HepG2 (cell line): ENCODE measurements around the gene CEP128. TPM values are rescaled to one million over a fixed set of nuclear protein-coding genes. Genes with fewer than 3 reads are reported as not detected.

Source experiments
- ATAC-seq: fragments of 200-7000 bp; cut with Tn5 transposase; 3 replicates; pipeline ENCODE4 v1.9.1; 2020; ENCODE audit warnings: mild to moderate bottlenecking, moderate library complexity
- BruUV-seq: library from RNA; stranded (reverse); fragments of 400-500 nt; replicated peaks from 2 replicates; lab custom pipeline; 2021; lab: Mats Ljungman, UMichigan
- CTCF ChIA-PET: fragments of 300-600 bp; formaldehyde crosslinking; extraction: SDS; loops from one replicate; lab custom pipeline; 2021; ENCODE audit warnings: low total read pairs, inconsistent platforms, low intra/inter-chr PET ratio; lab: Yijun Ruan, JAX
- POLR2A ChIA-PET: fragments of 350-600 bp; sonication (Branson Sonifier 250); formaldehyde crosslinking; loops from one replicate; lab custom pipeline; 2020; ENCODE audit warnings: antibody characterized with exemption, inconsistent platforms; lab: Yijun Ruan, JAX
- DNase-seq: peaks from one replicate; pipeline ENCODE4 v3.0.0-alpha.2; 2015; ENCODE audit warnings: low spot score
- FAIRE-seq: peaks from 3 replicates; lab custom pipeline; 2011; peaks lifted over from hg19 to GRCh38; lab: Jason Lieb, UNC
- H2AFZ ChIP-seq: one replicate; pipeline ENCODE4 v1.6.1; 2011; ENCODE audit warnings: low read length, inconsistent platforms
- H3K27ac ChIP-seq: fragments of 300-600 bp; 3 replicates; pipeline ENCODE4 v1.8.0; 2011; ENCODE audit warnings: mixed run types, mild to moderate bottlenecking, mixed read lengths, low read length, inconsistent platforms; ENCODE audit not compliant: insufficient read depth; ENCODE audit errors: extremely low read length
- H3K27me3 ChIP-seq, 2 experiments: fragments of 200-600 bp in 1 of 2; 2 replicates in 1 of 2; 3 replicates in 1 of 2; pipeline versions ENCODE4 v1.6.0 to v1.8.0; 2011; ENCODE audit warnings: low read length in 2 of 2, mild to moderate bottlenecking in 2 of 2, moderate library complexity in 2 of 2, inconsistent platforms in 1 of 2; ENCODE audit not compliant: insufficient read depth in 2 of 2, control insufficient read depth in 1 of 2
- H3K36me3 ChIP-seq, 2 experiments: fragments of 200-600 bp in 1 of 2; replicated peaks in 1 of 2; 2 replicates in 1 of 2; 3 replicates in 1 of 2; pipeline versions ENCODE4 v1.5.1 to v1.8.0; 2011; ENCODE audit warnings: low read length in 2 of 2, inconsistent platforms in 1 of 2; ENCODE audit not compliant: insufficient read depth in 2 of 2, control insufficient read depth in 1 of 2
- H3K4me1 ChIP-seq: 2 replicates; pipeline ENCODE4 v1.5.1; 2012; ENCODE audit warnings: low read length, inconsistent platforms; ENCODE audit not compliant: insufficient read depth
- H3K4me2 ChIP-seq: 2 replicates; pipeline ENCODE4 v1.6.0; 2011; ENCODE audit warnings: low read depth, low read length, inconsistent platforms
- H3K4me3 ChIP-seq, 3 experiments: fragments of 200-600 bp in 1 of 3; sonication (generic), shearing (Covaris generic) in 1 of 3; replicated peaks in 1 of 3; 2 replicates each; pipeline ENCODE4 v1.5.1; 2011 to 2016; ENCODE audit warnings: low read length in 3 of 3, inconsistent platforms in 2 of 3, low read depth in 2 of 3, mild to moderate bottlenecking in 2 of 3, control low read depth in 1 of 3, mixed read lengths in 1 of 3; ENCODE audit not compliant: insufficient read depth in 1 of 3
- H3K79me2 ChIP-seq: one replicate; pipeline ENCODE4 v1.6.1; 2011; ENCODE audit warnings: low read length, inconsistent platforms; ENCODE audit not compliant: insufficient read depth
- H3K9ac ChIP-seq: 2 replicates; pipeline ENCODE4 v1.6.0; 2011; ENCODE audit warnings: mild to moderate bottlenecking, low read depth, low read length, inconsistent platforms; ENCODE audit not compliant: insufficient read depth
- H3K9me3 ChIP-seq: 2 replicates; pipeline ENCODE4 v1.5.1; 2012; ENCODE audit warnings: mild to moderate bottlenecking, low read length
- H4K20me1 ChIP-seq: 2 replicates; pipeline ENCODE4 v1.6.0; 2011; ENCODE audit warnings: inconsistent platforms, mild to moderate bottlenecking, low read length, moderate library complexity; ENCODE audit not compliant: insufficient read depth
- ADNP ChIP-seq: sonication (generic); formaldehyde crosslinking; IDR thresholded peaks from 2 replicates; pipeline ENCODE4 v1.4.0; 2020; ENCODE audit warnings: missing genetic modification reagents
- ELF3 ChIP-seq: IDR thresholded peaks from 2 replicates; pipeline ENCODE4 v1.6.1; 2016; ENCODE audit warnings: missing genetic modification reagents, missing compliant biosample characterization
- GATAD1 ChIP-seq: IDR thresholded peaks from 2 replicates; pipeline ENCODE4 v1.6.1; 2016; ENCODE audit warnings: missing genetic modification reagents, missing compliant biosample characterization
- RBM22 ChIP-seq: fragments of 200-400 bp; formaldehyde crosslinking; optimal IDR thresholded peaks from 2 replicates; pipeline ENCODE3; 2017; ENCODE audit warnings: mild to moderate bottlenecking, low read length, moderate library complexity
- ZNF136 ChIP-seq: sonication (generic); formaldehyde crosslinking; IDR thresholded peaks from 2 replicates; pipeline ENCODE4 v1.8.1; 2022; ENCODE audit warnings: low read depth, mild to moderate bottlenecking, moderate library complexity, missing genetic modification reagents
- ZNF17 ChIP-seq: sonication (generic); formaldehyde crosslinking; IDR thresholded peaks from 2 replicates; pipeline ENCODE4 v1.5.0; 2020; ENCODE audit warnings: mild to moderate bottlenecking, missing genetic modification reagents
- ZNF337 ChIP-seq: sonication (generic); formaldehyde crosslinking; IDR thresholded peaks from 2 replicates; pipeline ENCODE4 v1.5.1; 2020; ENCODE audit warnings: missing genetic modification reagents, low read depth, mild to moderate bottlenecking, borderline replicate concordance
- ZNF510 ChIP-seq: sonication (generic); formaldehyde crosslinking; IDR thresholded peaks from 2 replicates; pipeline ENCODE4 v1.4.0; 2020; ENCODE audit warnings: low read depth, mild to moderate bottlenecking, missing genetic modification reagents
- ZNF589 ChIP-seq: sonication (generic); formaldehyde crosslinking; conservative IDR thresholded peaks from 2 replicates; pipeline ENCODE4 v1.8.0; 2022; ENCODE audit warnings: mild to moderate bottlenecking, moderate library complexity, missing genetic modification reagents
- ZSCAN20 ChIP-seq: sonication (generic); formaldehyde crosslinking; IDR thresholded peaks from 2 replicates; pipeline ENCODE4 v1.4.0; 2020; ENCODE audit warnings: missing genetic modification reagents, mild to moderate bottlenecking, borderline replicate concordance
- WGBS: methylation state at CpG from one replicate; pipeline ENCODE4 v1.1.6; 2017; ENCODE audit warnings: low lambda C conversion rate; 5-methylcytosine and 5-hydroxymethylcytosine counted together
- in situ Hi-C: cut with HindIII; loops from 2 replicates; pipeline ENCODE4 v1.10.0; 2017; ENCODE audit warnings: low pct_unique_long_range_greater_than_20kb; ENCODE audit not compliant: extremely low pct_ligation_motif_present
- intact Hi-C: fragments of 100-400 bp; cut with micrococcal nuclease; formaldehyde crosslinking; loops from one replicate; pipeline ENCODE4 v1.10.0; 2022; ENCODE audit not compliant: unreplicated experiment
- polyA plus RNA-seq, 8 experiments: library from polyadenylated mRNA; depleted of rRNA in 3 of 8; stranded (reverse) in 7 of 8; unstranded in 1 of 8; fragments of >200 nt; fragmentation: Illumina TruSeq in 4 of 8; extraction: Trizol in 4 of 8; gene quantifications; 2 replicates each; pipeline versions ENCODE4 v1.2.1 to v1.2.3, GENCODE V29; 2011 to 2016; ENCODE audit warnings: low read depth in 4 of 8, missing spikeins in 1 of 8, mixed read lengths in 1 of 8; ENCODE audit not compliant: insufficient read depth in 1 of 8
- total RNA-seq, 5 experiments: library from RNA; depleted of rRNA; stranded (reverse); fragments of >200 nt; fragmentation: Illumina TruSeq; extraction: Trizol; gene quantifications; 2 replicates each; pipeline ENCODE4 v1.2.3, GENCODE V29; 2016; ENCODE audit warnings: low read depth in 1 of 5
- TF ChIP-seq, protein P1 (sequence below): sonication (generic); formaldehyde crosslinking; IDR thresholded peaks from 2 replicates; pipeline ENCODE4 v1.4.0; 2020; ENCODE audit warnings: mild to moderate bottlenecking, missing genetic modification reagents, borderline replicate concordance
- TF ChIP-seq, protein P2 (sequence below): sonication (generic); formaldehyde crosslinking; IDR thresholded peaks from 2 replicates; pipeline ENCODE4 v1.4.0; 2020; ENCODE audit warnings: missing genetic modification reagents
- TF ChIP-seq, protein P3 (sequence below): sonication (generic); formaldehyde crosslinking; IDR thresholded peaks from 2 replicates; pipeline ENCODE4 v1.4.0; 2020; ENCODE audit warnings: mild to moderate bottlenecking, missing genetic modification reagents
- TF ChIP-seq, protein P4 (sequence below): fragments of 450-650 bp; IDR thresholded peaks from 2 replicates; pipeline ENCODE4 v1.6.1; 2017; ENCODE audit warnings: mild to moderate bottlenecking

CEP128 gene
- total and polyA plus RNA-seq, 2 of the 13 experiments (the other 11 are each of a cell fraction or from before 2014, with no cell fraction given), result 1.3 to 7.5 TPM

DNA sequence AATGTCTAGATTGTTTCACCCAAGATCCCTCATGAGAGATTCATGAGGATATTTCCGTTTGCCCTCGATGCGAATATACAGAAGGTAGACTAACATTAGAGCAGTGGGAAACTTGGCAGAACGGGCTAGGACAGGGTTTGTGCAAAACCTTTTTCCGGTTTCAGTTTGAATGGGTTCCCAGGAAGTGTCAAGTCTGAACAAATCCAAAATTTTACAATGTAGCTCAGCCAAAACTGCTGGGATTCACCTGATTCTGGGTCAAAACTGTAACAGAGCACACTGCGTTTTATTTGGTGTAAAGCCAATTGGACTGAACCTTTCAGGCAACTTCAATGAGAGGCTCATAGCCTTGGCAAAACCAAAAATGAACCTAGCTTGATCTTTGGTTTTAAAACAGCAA lies 392.4 kb downstream of the CEP128 start:
- whole genome bisulfite sequencing, result 85% methylated on average over 6 of the region's 6 CpGs
- in situ Hi-C loops, result no loop called here
- TF ChIP-seq ZNF337, result no peak
- no peak for TF ChIP-seq RBM22
- no peak for TF ChIP-seq ZNF510
- TF ChIP-seq, protein P1, sequence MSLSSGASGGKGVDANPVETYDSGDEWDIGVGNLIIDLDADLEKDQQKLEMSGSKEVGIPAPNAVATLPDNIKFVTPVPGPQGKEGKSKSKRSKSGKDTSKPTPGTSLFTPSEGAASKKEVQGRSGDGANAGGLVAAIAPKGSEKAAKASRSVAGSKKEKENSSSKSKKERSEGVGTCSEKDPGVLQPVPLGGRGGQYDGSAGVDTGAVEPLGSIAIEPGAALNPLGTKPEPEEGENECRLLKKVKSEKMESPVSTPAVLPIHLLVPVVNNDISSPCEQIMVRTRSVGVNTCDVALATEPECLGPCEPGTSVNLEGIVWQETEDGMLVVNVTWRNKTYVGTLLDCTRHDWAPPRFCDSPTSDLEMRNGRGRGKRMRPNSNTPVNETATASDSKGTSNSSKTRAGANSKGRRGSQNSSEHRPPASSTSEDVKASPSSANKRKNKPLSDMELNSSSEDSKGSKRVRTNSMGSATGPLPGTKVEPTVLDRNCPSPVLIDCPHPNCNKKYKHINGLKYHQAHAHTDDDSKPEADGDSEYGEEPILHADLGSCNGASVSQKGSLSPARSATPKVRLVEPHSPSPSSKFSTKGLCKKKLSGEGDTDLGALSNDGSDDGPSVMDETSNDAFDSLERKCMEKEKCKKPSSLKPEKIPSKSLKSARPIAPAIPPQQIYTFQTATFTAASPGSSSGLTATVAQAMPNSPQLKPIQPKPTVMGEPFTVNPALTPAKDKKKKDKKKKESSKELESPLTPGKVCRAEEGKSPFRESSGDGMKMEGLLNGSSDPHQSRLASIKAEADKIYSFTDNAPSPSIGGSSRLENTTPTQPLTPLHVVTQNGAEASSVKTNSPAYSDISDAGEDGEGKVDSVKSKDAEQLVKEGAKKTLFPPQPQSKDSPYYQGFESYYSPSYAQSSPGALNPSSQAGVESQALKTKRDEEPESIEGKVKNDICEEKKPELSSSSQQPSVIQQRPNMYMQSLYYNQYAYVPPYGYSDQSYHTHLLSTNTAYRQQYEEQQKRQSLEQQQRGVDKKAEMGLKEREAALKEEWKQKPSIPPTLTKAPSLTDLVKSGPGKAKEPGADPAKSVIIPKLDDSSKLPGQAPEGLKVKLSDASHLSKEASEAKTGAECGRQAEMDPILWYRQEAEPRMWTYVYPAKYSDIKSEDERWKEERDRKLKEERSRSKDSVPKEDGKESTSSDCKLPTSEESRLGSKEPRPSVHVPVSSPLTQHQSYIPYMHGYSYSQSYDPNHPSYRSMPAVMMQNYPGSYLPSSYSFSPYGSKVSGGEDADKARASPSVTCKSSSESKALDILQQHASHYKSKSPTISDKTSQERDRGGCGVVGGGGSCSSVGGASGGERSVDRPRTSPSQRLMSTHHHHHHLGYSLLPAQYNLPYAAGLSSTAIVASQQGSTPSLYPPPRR (CRISPR knock-in tag), result no peak
- no peak for TF ChIP-seq ZNF589 (CRISPR knock-in tag)
- no peak for TF ChIP-seq ZSCAN20 (CRISPR knock-in tag)
- TF ChIP-seq ADNP (CRISPR knock-in tag), result no peak
- TF ChIP-seq GATAD1 (CRISPR knock-in tag), result no peak
- TF ChIP-seq, protein P2, sequence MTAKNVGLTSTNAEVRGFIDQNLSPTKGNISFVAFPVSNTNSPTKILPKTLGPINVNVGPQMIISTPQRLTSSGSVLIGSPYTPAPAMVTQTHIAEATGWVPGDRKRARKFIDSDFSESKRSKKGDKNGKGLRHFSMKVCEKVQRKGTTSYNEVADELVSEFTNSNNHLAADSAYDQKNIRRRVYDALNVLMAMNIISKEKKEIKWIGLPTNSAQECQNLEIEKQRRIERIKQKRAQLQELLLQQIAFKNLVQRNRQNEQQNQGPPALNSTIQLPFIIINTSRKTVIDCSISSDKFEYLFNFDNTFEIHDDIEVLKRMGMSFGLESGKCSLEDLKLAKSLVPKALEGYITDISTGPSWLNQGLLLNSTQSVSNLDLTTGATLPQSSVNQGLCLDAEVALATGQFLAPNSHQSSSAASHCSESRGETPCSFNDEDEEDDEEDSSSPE, result no peak
- TF ChIP-seq, protein P3, sequence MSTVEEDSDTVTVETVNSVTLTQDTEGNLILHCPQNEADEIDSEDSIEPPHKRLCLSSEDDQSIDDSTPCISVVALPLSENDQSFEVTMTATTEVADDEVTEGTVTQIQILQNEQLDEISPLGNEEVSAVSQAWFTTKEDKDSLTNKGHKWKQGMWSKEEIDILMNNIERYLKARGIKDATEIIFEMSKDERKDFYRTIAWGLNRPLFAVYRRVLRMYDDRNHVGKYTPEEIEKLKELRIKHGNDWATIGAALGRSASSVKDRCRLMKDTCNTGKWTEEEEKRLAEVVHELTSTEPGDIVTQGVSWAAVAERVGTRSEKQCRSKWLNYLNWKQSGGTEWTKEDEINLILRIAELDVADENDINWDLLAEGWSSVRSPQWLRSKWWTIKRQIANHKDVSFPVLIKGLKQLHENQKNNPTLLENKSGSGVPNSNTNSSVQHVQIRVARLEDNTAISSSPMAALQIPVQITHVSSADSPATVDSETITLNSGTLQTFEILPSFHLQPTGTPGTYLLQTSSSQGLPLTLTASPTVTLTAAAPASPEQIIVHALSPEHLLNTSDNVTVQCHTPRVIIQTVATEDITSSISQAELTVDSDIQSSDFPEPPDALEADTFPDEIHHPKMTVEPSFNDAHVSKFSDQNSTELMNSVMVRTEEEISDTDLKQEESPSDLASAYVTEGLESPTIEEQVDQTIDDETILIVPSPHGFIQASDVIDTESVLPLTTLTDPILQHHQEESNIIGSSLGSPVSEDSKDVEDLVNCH (CRISPR knock-in tag), result no peak
- TF ChIP-seq, protein P4, sequence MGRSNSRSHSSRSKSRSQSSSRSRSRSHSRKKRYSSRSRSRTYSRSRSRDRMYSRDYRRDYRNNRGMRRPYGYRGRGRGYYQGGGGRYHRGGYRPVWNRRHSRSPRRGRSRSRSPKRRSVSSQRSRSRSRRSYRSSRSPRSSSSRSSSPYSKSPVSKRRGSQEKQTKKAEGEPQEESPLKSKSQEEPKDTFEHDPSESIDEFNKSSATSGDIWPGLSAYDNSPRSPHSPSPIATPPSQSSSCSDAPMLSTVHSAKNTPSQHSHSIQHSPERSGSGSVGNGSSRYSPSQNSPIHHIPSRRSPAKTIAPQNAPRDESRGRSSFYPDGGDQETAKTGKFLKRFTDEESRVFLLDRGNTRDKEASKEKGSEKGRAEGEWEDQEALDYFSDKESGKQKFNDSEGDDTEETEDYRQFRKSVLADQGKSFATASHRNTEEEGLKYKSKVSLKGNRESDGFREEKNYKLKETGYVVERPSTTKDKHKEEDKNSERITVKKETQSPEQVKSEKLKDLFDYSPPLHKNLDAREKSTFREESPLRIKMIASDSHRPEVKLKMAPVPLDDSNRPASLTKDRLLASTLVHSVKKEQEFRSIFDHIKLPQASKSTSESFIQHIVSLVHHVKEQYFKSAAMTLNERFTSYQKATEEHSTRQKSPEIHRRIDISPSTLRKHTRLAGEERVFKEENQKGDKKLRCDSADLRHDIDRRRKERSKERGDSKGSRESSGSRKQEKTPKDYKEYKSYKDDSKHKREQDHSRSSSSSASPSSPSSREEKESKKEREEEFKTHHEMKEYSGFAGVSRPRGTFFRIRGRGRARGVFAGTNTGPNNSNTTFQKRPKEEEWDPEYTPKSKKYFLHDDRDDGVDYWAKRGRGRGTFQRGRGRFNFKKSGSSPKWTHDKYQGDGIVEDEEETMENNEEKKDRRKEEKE, result no peak
- TF ChIP-seq ELF3 (CRISPR knock-in tag), result no peak
- TF ChIP-seq ZNF17 (CRISPR knock-in tag), result no peak
- no peak for TF ChIP-seq ZNF136 (CRISPR knock-in tag)

More for the DNA sequence above, 392.4 kb downstream of the CEP128 start:
- DNase-seq, result no peak
- Histone ChIP-seq H2AFZ (no peak overlapping the region), H3K36me3 (no peaks in the 10 kb centered on the region), H3K79me2 (no peaks in the 10 kb centered on the region), H3K9me3 (no peaks in the 10 kb centered on the region), H4K20me1 (no peaks in the 10 kb centered on the region), H3K27me3 (no peaks in the 10 kb centered on the region), H3K9ac (no peak overlapping the region), H3K27ac (no peak overlapping the region), H3K4me3 (no peak overlapping the region), H3K4me1 (no peaks in the 10 kb centered on the region), H3K4me2 (no peak overlapping the region)
- no peak for ATAC-seq
- ChIA-PET POLR2A (no interaction called here), CTCF (no interaction called here)
- no peak for FAIRE-seq
- intact Hi-C loops, result no loop called here
- BruUV-seq, result no TSS peak
